ENCODE results near the gene OR10A5.
"Not testable (repeated sequence)": the region's sequence is repeated elsewhere in the genome, so short reads cannot be mapped to it uniquely, and the experiment has no call there.

- TF ChIP-seq CTCF (IDR thresholded peaks at IDR 0.05; ENCODE audit: insufficient read depth, low read length); POLR2AphosphoS5 (IDR thresholded peaks at IDR 0.05; ENCODE audit: low read depth); REST (IDR thresholded peaks at IDR 0.05; ENCODE audit: insufficient replicate concordance, low read depth): not testable (repeated sequence)
Measured at GRCh38 chr11:6801075-6801474, 44.4 kb upstream of the OR10A5 start.

All from HL-60 (cell line).